Measurements from ENCODE around the gene SGPL1.

Gene SGPL1

GRCh38 chr10:70913893-70914240 is 98.1 kb downstream of the SGPL1 start:
- TF ChIP-seq, protein P1, sequence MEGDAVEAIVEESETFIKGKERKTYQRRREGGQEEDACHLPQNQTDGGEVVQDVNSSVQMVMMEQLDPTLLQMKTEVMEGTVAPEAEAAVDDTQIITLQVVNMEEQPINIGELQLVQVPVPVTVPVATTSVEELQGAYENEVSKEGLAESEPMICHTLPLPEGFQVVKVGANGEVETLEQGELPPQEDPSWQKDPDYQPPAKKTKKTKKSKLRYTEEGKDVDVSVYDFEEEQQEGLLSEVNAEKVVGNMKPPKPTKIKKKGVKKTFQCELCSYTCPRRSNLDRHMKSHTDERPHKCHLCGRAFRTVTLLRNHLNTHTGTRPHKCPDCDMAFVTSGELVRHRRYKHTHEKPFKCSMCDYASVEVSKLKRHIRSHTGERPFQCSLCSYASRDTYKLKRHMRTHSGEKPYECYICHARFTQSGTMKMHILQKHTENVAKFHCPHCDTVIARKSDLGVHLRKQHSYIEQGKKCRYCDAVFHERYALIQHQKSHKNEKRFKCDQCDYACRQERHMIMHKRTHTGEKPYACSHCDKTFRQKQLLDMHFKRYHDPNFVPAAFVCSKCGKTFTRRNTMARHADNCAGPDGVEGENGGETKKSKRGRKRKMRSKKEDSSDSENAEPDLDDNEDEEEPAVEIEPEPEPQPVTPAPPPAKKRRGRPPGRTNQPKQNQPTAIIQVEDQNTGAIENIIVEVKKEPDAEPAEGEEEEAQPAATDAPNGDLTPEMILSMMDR (IDR thresholded peaks at IDR 0.05; ENCODE audit: low read depth, low read length) = no peak
- H3K4me3 ChIP-seq (ENCODE audit: low read depth, low read length) = no peak overlapping the region

GRCh38 chr10:70914316-70914864 is 98.6 kb downstream of the SGPL1 start:
- TF ChIP-seq, protein P1 (IDR thresholded peaks at IDR 0.05; ENCODE audit: low read depth, low read length) = no peak

DNA sequence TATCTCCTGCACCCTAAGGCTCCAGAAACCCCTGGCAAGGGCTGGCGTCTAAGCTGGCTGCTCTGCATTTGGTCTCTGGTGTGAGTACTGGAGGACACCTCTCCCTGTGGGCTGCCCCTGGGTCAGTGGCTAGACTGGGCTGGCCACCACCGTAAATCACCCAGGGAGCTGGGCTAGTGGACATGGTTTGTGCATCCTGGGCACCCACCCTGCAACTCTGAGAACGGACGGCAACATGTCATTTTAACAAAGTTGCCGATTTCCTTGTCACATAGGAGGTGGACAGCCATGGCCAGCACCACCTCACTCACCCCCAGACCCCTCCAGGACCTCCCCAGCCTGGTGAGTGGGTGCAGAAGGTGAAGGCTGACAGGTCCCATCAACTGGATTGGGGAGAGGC is 99.5 kb downstream of the SGPL1 start:
- TF ChIP-seq, protein P1 (IDR thresholded peaks at IDR 0.05; ENCODE audit: low read depth, low read length) = no peak
- H3K4me3 ChIP-seq (ENCODE audit: low read depth, low read length) = no peak overlapping the region

More at GRCh38 chr10:70914316-70914864, 98.6 kb downstream of the SGPL1 start:
- no peak overlapping the region for H3K4me3 ChIP-seq (ENCODE audit: low read depth, low read length)

DNA sequence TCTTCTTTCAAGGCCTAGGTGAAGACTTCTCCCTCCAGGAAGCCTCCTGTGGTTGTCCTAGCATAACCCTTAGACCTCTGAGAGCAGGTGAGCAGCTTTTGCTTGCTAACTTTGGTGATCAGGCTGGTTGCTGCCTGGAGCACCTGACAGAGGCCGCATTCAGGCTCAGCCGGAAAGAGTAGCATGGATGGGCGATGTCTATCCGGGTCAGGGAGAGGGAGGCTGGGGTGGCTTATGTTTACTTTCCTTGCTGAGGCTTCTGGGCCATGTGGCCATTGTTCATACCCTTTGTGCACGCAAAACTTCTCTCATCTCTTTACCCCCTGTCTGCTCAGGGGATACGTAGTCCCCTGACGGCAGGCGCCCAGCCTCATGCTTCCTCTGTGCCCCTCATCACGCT is 100.1 kb downstream of the SGPL1 start:
- no peak overlapping the region for H3K4me3 ChIP-seq (ENCODE audit: low read depth, low read length)
- TF ChIP-seq, protein P1 (IDR thresholded peaks at IDR 0.05; ENCODE audit: low read depth, low read length) = no peak

DNA sequence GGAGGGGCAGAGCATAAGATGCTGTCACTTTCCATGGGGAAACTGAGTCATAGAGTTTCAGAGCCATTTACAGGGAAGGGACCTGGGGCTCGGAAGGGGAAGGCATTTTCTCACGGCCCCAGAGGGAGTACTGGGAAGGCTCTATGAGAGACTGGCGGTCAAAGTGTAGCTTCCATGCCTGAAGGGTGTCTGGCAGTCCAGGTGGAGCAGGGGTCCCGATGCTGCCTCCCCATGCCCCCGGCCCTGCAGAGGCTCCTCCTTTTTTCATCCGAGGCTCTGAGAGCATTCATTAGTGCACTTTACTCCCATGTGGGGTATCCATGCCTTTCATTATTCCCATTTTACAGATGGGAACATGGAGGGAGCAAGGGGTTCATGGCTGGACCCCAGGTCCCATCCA is 100.5 kb downstream of the SGPL1 start:
- TF ChIP-seq, protein P1 (IDR thresholded peaks at IDR 0.05; ENCODE audit: low read depth, low read length) = no peak
- H3K4me3 ChIP-seq (ENCODE audit: low read depth, low read length) = no peak overlapping the region

GRCh38 chr10:70917226-70917625 is 101.5 kb downstream of the SGPL1 start:
- H3K4me3 ChIP-seq (ENCODE audit: low read depth, low read length) = no peak overlapping the region
- TF ChIP-seq, protein P1 (IDR thresholded peaks at IDR 0.05; ENCODE audit: low read depth, low read length) = no peak

GRCh38 chr10:70917635-70918034 is 101.9 kb downstream of the SGPL1 start:
- TF ChIP-seq, protein P1 (IDR thresholded peaks at IDR 0.05; ENCODE audit: low read depth, low read length) = no peak
- H3K4me3 ChIP-seq (ENCODE audit: low read depth, low read length) = no peak overlapping the region

Data from WI38 (cell line).